Activated naive CD4-positive, alpha-beta T cell treated with anti-CD3 and anti-CD28 coated beads, Interleukin-2, amount 50 U/mL, for 24 hours (primary cell): Measurements from ENCODE around the gene ZNF609.

ENCODE experiments used
- H3K27ac Mint-ChIP-seq: one replicate; pipeline ENCODE4 v1.8.0; 2021; ENCODE audit warnings: mild to moderate bottlenecking, mixed read lengths
- H3K27me3 Mint-ChIP-seq: one replicate; pipeline ENCODE4 v1.8.0; 2021; ENCODE audit warnings: mixed read lengths
- H3K36me3 Mint-ChIP-seq: one replicate; pipeline ENCODE4 v1.8.0; 2021; ENCODE audit warnings: mixed read lengths
- H3K4me1 Mint-ChIP-seq: one replicate; pipeline ENCODE4 v1.8.0; 2021; ENCODE audit warnings: mixed read lengths
- H3K4me3 Mint-ChIP-seq: one replicate; pipeline ENCODE4 v1.8.0; 2021; ENCODE audit warnings: mild to moderate bottlenecking, mixed read lengths
- H3K9me3 Mint-ChIP-seq: one replicate; pipeline ENCODE4 v1.8.0; 2021; ENCODE audit warnings: mixed read lengths

Gene ZNF609

DNA sequence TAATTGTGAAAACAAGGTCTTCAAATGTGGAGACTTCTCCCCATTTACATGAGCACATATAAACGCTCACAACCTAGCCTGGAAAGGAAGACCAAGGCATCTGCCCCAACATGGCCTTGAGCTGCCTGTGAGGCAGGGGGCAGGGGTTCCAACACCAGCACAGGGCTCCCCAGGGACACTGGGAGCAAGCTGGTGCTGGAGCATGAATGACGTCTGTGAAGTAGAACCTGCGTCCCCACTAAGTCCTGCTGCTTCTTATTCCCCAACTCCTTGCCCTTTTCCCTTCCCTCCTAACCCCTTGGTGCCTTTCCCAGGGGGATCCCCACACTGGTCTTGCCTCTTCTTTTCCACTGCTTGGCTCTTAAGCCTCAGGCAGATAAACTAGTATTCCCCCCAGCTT lies 221.9 kb downstream of the ZNF609 start:
- Mint-ChIP-seq H3K4me1 (peaks cover 4% of the 10 kb centered on the region), H3K4me3 (no peak overlapping the region), H3K27ac (peak overlapping the region; percentile 72), H3K36me3 (peaks cover 6% of the 10 kb centered on the region), H3K9me3 (no peaks in the 10 kb centered on the region), H3K27me3 (no peaks in the 10 kb centered on the region)

- Mint-ChIP-seq H3K9me3 (no peaks in the 10 kb centered on the region), H3K27ac (no peak overlapping the region), H3K4me1 (peaks cover 4% of the 10 kb centered on the region), H3K4me3 (no peak overlapping the region), H3K36me3 (peaks cover 6% of the 10 kb centered on the region), H3K27me3 (no peaks in the 10 kb centered on the region)
These were observed 223.0 kb downstream of the ZNF609 start for GRCh38 chr15:64683378-64683777.

DNA sequence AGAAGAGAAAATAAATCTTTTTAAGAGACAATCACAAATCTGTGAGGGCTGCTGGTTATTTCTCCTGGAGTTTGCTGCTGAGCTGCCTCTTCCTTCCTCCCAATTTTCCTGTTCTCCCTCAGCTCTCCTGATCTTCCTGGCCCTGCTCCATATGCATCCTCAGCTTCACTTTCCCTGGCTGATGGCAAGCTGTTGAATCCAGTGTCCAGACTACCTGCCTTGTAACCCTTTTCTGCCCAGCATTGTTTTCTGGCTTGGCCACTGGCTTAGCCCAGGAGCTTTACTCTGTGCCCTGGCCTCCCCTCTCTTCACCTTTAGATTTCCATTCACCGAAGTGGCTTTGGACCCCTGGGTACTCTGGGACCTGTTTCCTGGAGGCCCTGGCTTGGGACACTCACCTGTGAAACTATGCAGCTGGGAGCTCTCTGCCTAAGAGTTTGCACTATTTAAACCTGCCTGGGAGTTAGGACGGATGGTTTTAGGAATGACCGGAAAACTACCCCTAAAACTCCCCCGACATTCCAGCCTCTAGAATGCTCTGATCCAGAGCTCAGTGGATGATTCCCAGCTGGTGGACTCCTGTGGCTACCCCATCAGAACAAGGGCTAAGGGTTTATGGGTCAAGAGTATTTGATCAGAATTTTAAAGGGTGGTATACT lies 225.0 kb downstream of the ZNF609 start:
- H3K36me3 Mint-ChIP-seq, result peaks cover 4% of the 10 kb centered on the region
- peaks cover 4% of the 10 kb centered on the region for H3K4me1 Mint-ChIP-seq
- no peaks in the 10 kb centered on the region for H3K9me3 Mint-ChIP-seq
- H3K27me3 Mint-ChIP-seq, result no peaks in the 10 kb centered on the region
- H3K4me3 Mint-ChIP-seq, result no peak overlapping the region
- H3K27ac Mint-ChIP-seq, result no peak overlapping the region

- H3K4me1 Mint-ChIP-seq, result peaks cover 6% of the 10 kb centered on the region
- no peak overlapping the region for H3K27ac Mint-ChIP-seq
- no peak overlapping the region for H3K4me3 Mint-ChIP-seq
- H3K9me3 Mint-ChIP-seq, result no peaks in the 10 kb centered on the region
- H3K36me3 Mint-ChIP-seq, result peaks cover 6% of the 10 kb centered on the region
- H3K27me3 Mint-ChIP-seq, result no peaks in the 10 kb centered on the region
These were observed 225.9 kb downstream of the ZNF609 start for GRCh38 chr15:64686130-64686735.

DNA sequence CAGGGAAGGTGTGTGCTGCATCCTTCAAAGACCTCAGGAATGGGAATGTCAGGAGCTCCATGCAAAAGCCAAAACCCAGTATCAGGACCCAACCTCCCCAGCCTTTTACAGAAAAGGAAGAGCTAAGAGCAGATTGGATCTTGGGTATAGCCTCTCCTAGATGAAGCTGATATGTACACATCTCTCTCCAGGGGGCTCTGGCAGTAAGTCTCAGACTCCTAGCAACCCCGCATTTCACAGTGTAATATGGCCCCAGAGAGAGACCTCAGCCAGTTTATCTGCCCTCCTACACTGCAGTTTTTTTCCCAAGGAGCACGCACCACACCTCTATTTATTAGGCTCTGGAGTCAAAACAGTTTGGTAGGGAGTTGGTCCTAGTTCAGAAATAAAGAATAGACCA lies 226.8 kb downstream of the ZNF609 start:
- H3K27me3 Mint-ChIP-seq, result no peaks in the 10 kb centered on the region
- no peak overlapping the region for H3K4me3 Mint-ChIP-seq
- peaks cover 8% of the 10 kb centered on the region for H3K36me3 Mint-ChIP-seq
- peak overlapping the region; percentile 51 for H3K27ac Mint-ChIP-seq
- peaks cover 8% of the 10 kb centered on the region for H3K4me1 Mint-ChIP-seq
- no peaks in the 10 kb centered on the region for H3K9me3 Mint-ChIP-seq

GRCh38 chr15:64687688-64688087 lies 227.3 kb downstream of the ZNF609 start:
- Mint-ChIP-seq H3K27me3 (no peaks in the 10 kb centered on the region), H3K4me1 (peaks cover 10% of the 10 kb centered on the region), H3K36me3 (peaks cover 6% of the 10 kb centered on the region), H3K4me3 (no peak overlapping the region), H3K9me3 (no peaks in the 10 kb centered on the region), H3K27ac (peak overlapping the region; percentile 55)

DNA sequence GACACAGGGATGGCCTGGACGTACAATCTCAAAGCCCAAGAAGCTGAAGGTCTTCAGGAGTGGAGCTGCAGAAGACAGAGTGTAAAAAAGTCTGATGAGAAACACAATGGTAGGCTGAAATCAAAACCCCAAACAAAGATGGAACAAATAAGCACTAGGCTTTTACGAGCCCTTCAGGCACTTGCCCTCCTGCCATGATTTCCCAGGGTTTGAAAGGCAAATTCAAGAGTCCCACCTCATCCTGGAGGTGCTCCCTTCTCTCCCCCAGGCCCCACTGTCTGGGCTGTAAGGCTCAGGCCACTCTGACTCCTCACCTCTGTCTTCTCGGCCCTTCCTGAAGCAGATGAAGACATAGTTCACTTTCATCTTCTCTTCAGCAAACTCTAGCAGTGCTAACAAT lies 228.4 kb downstream of the ZNF609 start:
- H3K27me3 Mint-ChIP-seq, result no peaks in the 10 kb centered on the region
- no peaks in the 10 kb centered on the region for H3K9me3 Mint-ChIP-seq
- H3K36me3 Mint-ChIP-seq, result peaks cover 3% of the 10 kb centered on the region
- H3K4me3 Mint-ChIP-seq, result no peak overlapping the region
- H3K4me1 Mint-ChIP-seq, result peaks cover 18% of the 10 kb centered on the region
- peak overlapping the region; percentile 30 for H3K27ac Mint-ChIP-seq

- Mint-ChIP-seq H3K4me1 (peaks cover 21% of the 10 kb centered on the region), H3K27me3 (no peaks in the 10 kb centered on the region), H3K36me3 (peaks cover 3% of the 10 kb centered on the region), H3K9me3 (no peaks in the 10 kb centered on the region), H3K4me3 (no peak overlapping the region), H3K27ac (no peak overlapping the region)
These were observed 229.6 kb downstream of the ZNF609 start for GRCh38 chr15:64690008-64690407.

DNA sequence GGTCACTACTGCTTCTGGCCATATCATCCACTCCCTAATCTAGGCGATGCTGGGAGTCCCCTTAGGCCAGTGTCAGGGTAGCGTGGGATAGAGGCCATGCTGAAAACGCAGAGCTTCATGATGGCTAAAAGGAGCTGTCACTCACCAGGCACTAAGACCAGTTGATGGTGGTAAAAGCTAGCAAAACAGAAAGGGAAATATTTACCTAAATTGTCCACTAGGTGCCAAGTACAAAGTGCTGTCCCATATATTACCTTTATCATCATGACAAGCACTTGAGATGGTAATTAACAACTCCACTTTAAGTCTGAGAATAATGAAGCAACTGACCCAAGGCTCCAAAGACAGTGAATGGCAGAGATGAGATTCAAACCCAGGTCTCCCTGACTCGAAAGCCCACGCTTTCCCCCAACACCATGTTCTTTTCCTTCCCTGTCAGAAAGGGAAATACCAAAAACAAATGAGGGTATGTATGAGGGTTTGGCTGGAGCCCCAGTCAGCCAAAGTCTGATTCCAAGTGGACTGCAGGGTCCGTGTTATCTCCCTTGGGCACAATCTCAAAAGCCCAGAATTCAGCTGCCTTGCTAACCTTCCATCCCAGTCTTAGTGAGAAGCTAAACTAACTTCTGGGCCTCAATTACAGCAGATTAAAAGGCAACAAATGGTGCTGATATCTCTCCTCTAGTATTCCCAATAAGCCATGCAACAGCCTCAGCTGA lies 230.4 kb downstream of the ZNF609 start:
- Mint-ChIP-seq H3K27ac (peak overlapping the region; percentile 87), H3K9me3 (no peaks in the 10 kb centered on the region), H3K36me3 (peaks cover 3% of the 10 kb centered on the region), H3K4me3 (no peak overlapping the region), H3K4me1 (peaks cover 27% of the 10 kb centered on the region), H3K27me3 (no peaks in the 10 kb centered on the region)

DNA sequence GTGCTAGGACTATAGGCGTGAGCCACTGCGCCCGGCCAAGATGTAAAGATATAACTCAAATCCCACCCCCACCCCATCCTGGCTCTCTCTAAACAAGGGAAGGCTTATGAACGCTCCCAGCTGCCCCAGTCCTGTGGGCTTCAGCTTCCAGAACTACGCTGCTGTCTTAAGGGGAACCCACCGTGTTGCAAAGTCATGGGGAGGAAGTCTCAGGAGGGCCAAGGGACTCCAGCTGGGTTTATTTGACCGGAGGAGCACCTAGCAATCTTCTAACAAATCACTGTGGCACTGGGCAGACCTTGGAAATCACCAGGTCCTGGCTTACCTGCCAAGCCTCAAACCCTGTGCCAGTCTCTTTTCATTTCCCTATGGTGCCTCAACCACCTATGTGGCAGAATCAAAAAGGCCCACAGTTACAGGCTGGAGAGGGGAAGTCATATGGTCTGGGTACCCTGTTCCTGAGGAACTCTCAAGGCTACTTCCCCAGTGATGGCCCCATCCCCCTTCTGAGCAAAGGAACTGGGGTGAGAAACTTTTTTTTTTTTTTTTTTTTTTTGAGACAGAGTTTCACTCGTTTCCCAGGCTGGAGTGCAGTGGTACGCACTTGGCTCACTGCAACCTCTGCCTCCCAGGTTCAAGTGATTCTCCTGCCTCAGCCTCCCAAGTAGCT lies 231.7 kb downstream of the ZNF609 start:
- Mint-ChIP-seq H3K4me3 (no peak overlapping the region), H3K27ac (peak overlapping the region; percentile 51), H3K36me3 (peaks cover 3% of the 10 kb centered on the region), H3K27me3 (no peaks in the 10 kb centered on the region), H3K4me1 (peaks cover 30% of the 10 kb centered on the region), H3K9me3 (no peaks in the 10 kb centered on the region)

GRCh38 chr15:64693134-64693533 lies 232.8 kb downstream of the ZNF609 start:
- no peak overlapping the region for H3K4me3 Mint-ChIP-seq
- peaks cover 37% of the 10 kb centered on the region for H3K4me1 Mint-ChIP-seq
- H3K27me3 Mint-ChIP-seq, result no peaks in the 10 kb centered on the region
- peaks cover 3% of the 10 kb centered on the region for H3K36me3 Mint-ChIP-seq
- H3K27ac Mint-ChIP-seq, result peak overlapping the region; percentile 88
- no peaks in the 10 kb centered on the region for H3K9me3 Mint-ChIP-seq

DNA sequence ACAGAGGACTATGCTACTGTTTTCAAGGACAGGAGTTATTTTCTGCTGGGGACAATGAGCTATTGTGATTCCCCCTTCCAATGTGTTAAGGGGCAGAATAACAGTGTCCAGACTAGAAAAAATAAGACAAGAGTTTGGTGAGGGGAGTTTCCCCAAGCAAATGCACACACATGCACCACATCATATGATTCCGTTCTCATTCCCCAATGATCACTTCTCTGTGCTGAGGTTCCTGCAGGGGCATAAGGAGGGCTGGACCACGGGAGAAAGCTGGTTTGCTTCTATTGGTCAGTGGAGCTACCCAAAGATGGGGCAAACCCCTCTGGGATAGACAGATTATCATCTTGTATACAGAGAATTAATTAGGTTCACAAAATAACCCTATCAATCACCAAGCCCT lies 234.4 kb downstream of the ZNF609 start:
- no peaks in the 10 kb centered on the region for H3K9me3 Mint-ChIP-seq
- H3K36me3 Mint-ChIP-seq, result peaks cover 3% of the 10 kb centered on the region
- H3K4me1 Mint-ChIP-seq, result peaks cover 54% of the 10 kb centered on the region
- no peak overlapping the region for H3K4me3 Mint-ChIP-seq
- H3K27ac Mint-ChIP-seq, result peak overlapping the region; percentile 41
- no peaks in the 10 kb centered on the region for H3K27me3 Mint-ChIP-seq

GRCh38 chr15:64695561-64695992 lies 235.2 kb downstream of the ZNF609 start:
- H3K9me3 Mint-ChIP-seq, result no peaks in the 10 kb centered on the region
- peak overlapping the region; percentile 69 for H3K27ac Mint-ChIP-seq
- H3K36me3 Mint-ChIP-seq, result peaks cover 5% of the 10 kb centered on the region
- H3K4me3 Mint-ChIP-seq, result no peak overlapping the region
- H3K4me1 Mint-ChIP-seq, result peaks cover 61% of the 10 kb centered on the region
- no peaks in the 10 kb centered on the region for H3K27me3 Mint-ChIP-seq

DNA sequence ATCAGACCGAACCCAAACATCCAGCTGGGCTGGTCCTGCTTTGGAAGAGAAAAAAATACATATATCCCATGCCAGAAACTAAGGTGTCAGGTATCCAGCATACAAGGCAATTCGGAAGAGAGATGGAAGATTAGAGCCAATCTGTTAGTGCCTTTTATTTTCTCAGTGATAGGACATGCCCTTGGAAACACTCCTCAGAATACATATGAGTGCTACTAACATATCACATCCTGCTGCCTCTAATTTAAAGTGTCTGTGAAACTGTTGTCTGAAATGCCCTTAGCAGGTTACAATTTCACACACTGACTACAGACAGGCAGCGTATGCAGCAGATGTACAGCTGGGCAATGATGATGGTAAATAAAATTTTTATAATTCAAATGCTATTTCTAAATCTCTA lies 236.1 kb downstream of the ZNF609 start:
- Mint-ChIP-seq H3K36me3 (peaks cover 2% of the 10 kb centered on the region), H3K27ac (peak overlapping the region; percentile 68), H3K27me3 (no peaks in the 10 kb centered on the region), H3K4me1 (peaks cover 66% of the 10 kb centered on the region), H3K4me3 (no peak overlapping the region), H3K9me3 (no peaks in the 10 kb centered on the region)

DNA sequence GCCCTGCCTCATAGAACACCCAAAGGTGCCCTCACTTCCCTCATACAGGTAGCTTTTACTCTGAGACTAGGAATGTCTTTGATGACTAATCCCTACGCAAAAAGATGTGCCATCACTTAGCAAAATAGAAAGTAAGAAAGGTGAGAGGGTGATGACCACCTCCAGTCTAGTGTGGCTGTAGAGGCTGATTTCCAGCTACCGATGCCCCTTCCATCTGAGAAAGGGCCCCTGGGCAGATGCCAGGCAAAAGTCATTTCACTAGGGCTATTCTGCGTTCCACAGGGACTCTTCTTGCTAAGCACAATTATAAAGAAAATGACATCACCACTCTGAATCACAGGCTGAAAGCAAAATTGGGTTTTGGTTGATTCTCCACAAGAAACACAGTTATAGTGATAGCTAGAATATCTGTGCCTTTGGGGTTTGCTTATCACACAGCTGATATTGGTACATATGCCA lies 237.6 kb downstream of the ZNF609 start:
- H3K27me3 Mint-ChIP-seq, result no peaks in the 10 kb centered on the region
- peaks cover 73% of the 10 kb centered on the region for H3K4me1 Mint-ChIP-seq
- no peaks in the 10 kb centered on the region for H3K9me3 Mint-ChIP-seq
- no peak overlapping the region for H3K4me3 Mint-ChIP-seq
- H3K36me3 Mint-ChIP-seq, result peaks cover 2% of the 10 kb centered on the region
- H3K27ac Mint-ChIP-seq, result peak overlapping the region; percentile 33

DNA sequence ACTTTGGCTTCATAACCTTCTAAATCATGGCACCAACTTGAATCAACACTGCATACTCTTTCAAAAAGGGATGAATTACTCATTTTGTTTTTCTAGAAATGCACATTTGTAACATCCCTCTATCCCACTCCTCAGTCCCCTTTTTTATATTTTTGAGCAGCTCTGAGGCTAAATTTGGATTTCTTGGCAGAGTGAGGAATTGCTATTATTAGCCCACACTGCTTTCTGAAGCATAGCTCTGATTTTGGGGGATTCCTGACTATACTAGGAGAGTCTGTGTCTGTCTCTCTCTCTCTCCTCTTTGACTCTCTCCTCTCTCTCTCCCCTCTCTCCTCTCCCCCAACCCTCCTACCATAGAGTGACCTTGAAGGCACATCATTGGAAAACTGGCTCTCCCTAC lies 238.4 kb downstream of the ZNF609 start:
- peak overlapping the region; percentile 47 for H3K27ac Mint-ChIP-seq
- H3K4me1 Mint-ChIP-seq, result peaks cover 74% of the 10 kb centered on the region
- no peaks in the 10 kb centered on the region for H3K27me3 Mint-ChIP-seq
- peaks cover 2% of the 10 kb centered on the region for H3K36me3 Mint-ChIP-seq
- H3K4me3 Mint-ChIP-seq, result no peak overlapping the region
- H3K9me3 Mint-ChIP-seq, result no peaks in the 10 kb centered on the region
